ENCODE measurements around the gene CHIT1. TPM values are rescaled to one million over a fixed set of nuclear protein-coding genes. Genes with fewer than 3 reads are reported as not detected.

Gene CHIT1
- polyA plus RNA-seq, 1 of the 3 experiments (the other 2 are of a cell fraction), result not detected

DNA sequence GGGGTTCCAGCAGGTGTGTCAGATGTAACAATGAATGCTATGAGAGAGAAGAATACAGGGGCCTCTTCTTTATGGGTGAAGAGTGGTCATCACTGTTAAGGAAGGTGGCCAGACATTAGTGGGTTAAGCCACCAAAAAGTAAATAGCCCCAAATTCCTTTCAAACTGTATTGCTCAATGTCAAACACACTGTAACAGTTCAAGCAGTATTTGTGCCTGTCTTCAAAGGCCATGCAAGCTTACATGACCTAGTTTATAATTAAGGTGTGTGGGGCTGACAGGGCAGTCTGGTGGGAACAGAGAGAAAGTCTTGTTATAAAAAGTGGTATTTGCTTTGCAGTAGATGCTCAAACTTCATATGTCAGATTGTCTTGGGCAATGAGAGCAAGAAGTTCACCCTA lies 18.5 kb downstream of the CHIT1 start:
- Histone ChIP-seq H4K20me1 (ENCODE audit: insufficient read depth) (no peaks in the 10 kb centered on the region), H3K9me2 (no peaks in the 10 kb centered on the region), H2AFZ (ENCODE audit: low read depth) (no peak overlapping the region), H3K36me3 (replicated peaks in 1 of 2; ENCODE audit: control insufficient read depth in 1 of 2, insufficient read depth in 2 of 2, low read length in 1 of 2) (no peaks in the 10 kb centered on the region), H3K9ac (no peak overlapping the region), H3F3A (replicated peaks; ENCODE audit: insufficient read depth) (no peaks in the 10 kb centered on the region), H3K27me3 (ENCODE audit: insufficient read depth) (no peaks in the 10 kb centered on the region; the same call in 1 of the 2 replicates), H3K27ac (ENCODE audit: low read depth in 2 of 2, low read length in 1 of 2) (no peak overlapping the region), H3K4me3 (ENCODE audit: low read depth in 2 of 2, low read length in 1 of 2) (no peak overlapping the region), H3K9me3 (no peaks in the 10 kb centered on the region), H3K4me1 (ENCODE audit: control insufficient read depth in 1 of 2, insufficient read depth in 2 of 2, low read depth in 1 of 2, low read length in 1 of 2) (no peaks in the 10 kb centered on the region; a peak in 1 of 4 replicates), H3K79me2 (ENCODE audit: insufficient read depth) (no peaks in the 10 kb centered on the region), H3K4me2 (no peak overlapping the region)
- no peak for DNase-seq
- CTCF ChIA-PET, result interaction anchor here (21.7 to 23.6 kb wide), 2 partner anchors 88 to 171 kb away, joined by 454 to 602 read pairs; partner anchors contain the start of gene ADORA1
- POLR2A ChIA-PET, result no interaction called here
- no peak for TF ChIP-seq TAF1 (IDR thresholded peaks at IDR 0.05; ENCODE audit: borderline replicate concordance, low read depth, low read length)
- TF ChIP-seq RCOR1 (IDR thresholded peaks at IDR 0.05; ENCODE audit: low read length), result no peak
- no peak for TF ChIP-seq GABPA (IDR thresholded peaks at IDR 0.05; ENCODE audit: low read depth)
- TF ChIP-seq, protein P1, sequence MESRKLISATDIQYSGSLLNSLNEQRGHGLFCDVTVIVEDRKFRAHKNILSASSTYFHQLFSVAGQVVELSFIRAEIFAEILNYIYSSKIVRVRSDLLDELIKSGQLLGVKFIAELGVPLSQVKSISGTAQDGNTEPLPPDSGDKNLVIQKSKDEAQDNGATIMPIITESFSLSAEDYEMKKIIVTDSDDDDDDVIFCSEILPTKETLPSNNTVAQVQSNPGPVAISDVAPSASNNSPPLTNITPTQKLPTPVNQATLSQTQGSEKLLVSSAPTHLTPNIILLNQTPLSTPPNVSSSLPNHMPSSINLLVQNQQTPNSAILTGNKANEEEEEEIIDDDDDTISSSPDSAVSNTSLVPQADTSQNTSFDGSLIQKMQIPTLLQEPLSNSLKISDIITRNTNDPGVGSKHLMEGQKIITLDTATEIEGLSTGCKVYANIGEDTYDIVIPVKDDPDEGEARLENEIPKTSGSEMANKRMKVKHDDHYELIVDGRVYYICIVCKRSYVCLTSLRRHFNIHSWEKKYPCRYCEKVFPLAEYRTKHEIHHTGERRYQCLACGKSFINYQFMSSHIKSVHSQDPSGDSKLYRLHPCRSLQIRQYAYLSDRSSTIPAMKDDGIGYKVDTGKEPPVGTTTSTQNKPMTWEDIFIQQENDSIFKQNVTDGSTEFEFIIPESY (IDR thresholded peaks at IDR 0.05; ENCODE audit: borderline replicate concordance, low read depth), result no peak

DNA sequence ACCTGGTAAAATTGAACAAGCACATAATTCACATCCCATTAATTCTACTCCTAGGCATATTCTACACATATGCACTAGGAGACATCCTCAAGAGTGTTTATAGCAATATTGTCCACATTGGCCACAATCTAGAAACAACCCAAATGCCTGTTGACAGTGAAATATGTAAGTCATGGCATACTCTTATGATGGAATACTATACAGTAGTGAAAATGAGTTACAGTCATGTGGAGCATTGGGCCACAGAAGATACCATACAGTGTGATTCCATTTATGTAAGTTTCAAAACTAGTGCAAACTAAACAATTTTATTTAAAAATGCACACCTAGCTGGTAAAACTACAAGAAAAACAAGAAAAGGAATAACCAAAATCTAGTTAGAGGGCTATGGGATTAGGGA lies 19.1 kb downstream of the CHIT1 start:
- TF ChIP-seq, protein P2, sequence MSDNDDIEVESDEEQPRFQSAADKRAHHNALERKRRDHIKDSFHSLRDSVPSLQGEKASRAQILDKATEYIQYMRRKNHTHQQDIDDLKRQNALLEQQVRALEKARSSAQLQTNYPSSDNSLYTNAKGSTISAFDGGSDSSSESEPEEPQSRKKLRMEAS (IDR thresholded peaks at IDR 0.05; ENCODE audit: low read depth), result no peak
- no peak for TF ChIP-seq TAF1 (IDR thresholded peaks at IDR 0.05; ENCODE audit: borderline replicate concordance, low read depth, low read length)
- no peak for TF ChIP-seq NFIC (IDR thresholded peaks at IDR 0.05; ENCODE audit: borderline replicate concordance)
- TF ChIP-seq, protein P1 (IDR thresholded peaks at IDR 0.05; ENCODE audit: borderline replicate concordance, low read depth), result no peak
- no peak for TF ChIP-seq TEAD4 (IDR thresholded peaks at IDR 0.05; ENCODE audit: borderline replicate concordance, insufficient read depth)
- TF ChIP-seq, protein P3, sequence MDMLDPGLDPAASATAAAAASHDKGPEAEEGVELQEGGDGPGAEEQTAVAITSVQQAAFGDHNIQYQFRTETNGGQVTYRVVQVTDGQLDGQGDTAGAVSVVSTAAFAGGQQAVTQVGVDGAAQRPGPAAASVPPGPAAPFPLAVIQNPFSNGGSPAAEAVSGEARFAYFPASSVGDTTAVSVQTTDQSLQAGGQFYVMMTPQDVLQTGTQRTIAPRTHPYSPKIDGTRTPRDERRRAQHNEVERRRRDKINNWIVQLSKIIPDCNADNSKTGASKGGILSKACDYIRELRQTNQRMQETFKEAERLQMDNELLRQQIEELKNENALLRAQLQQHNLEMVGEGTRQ (IDR thresholded peaks at IDR 0.05; ENCODE audit: borderline replicate concordance, low read depth, low read length), result no peak
- TF ChIP-seq TCF12 (IDR thresholded peaks at IDR 0.05), result no peak
- no peak for TF ChIP-seq MEF2A (IDR thresholded peaks at IDR 0.05; ENCODE audit: borderline replicate concordance, low read depth)
- no peak for TF ChIP-seq YY1 (IDR thresholded peaks at IDR 0.05; ENCODE audit: low read depth)
- no peak for TF ChIP-seq RXRA (IDR thresholded peaks at IDR 0.05; ENCODE audit: borderline replicate concordance, low read depth)
- TF ChIP-seq RCOR1 (IDR thresholded peaks at IDR 0.05; ENCODE audit: low read length), result no peak
- TF ChIP-seq, protein P4, sequence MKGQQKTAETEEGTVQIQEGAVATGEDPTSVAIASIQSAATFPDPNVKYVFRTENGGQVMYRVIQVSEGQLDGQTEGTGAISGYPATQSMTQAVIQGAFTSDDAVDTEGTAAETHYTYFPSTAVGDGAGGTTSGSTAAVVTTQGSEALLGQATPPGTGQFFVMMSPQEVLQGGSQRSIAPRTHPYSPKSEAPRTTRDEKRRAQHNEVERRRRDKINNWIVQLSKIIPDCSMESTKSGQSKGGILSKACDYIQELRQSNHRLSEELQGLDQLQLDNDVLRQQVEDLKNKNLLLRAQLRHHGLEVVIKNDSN (IDR thresholded peaks at IDR 0.05; ENCODE audit: borderline replicate concordance, low read depth), result no peak
- TF ChIP-seq GATA2 (CRISPR knock-in tag; IDR thresholded peaks at IDR 0.05), result no peak
- TF ChIP-seq EP300 (IDR thresholded peaks at IDR 0.05; ENCODE audit: borderline replicate concordance in 1 of 2, low read depth in 1 of 2, low read length in 1 of 2), result no peak
- no peak for TF ChIP-seq ELF1 (IDR thresholded peaks at IDR 0.05)
- H3K4me3 ChIP-seq (ENCODE audit: low read depth in 2 of 2, low read length in 1 of 2), result no peak overlapping the region
- no peaks in the 10 kb centered on the region for H3K36me3 ChIP-seq (replicated peaks in 1 of 2; ENCODE audit: control insufficient read depth in 1 of 2, insufficient read depth in 2 of 2, low read length in 1 of 2)
- H3K9ac ChIP-seq, result no peak overlapping the region
- H3K4me2 ChIP-seq, result no peak overlapping the region
- no peak for DNase-seq
- H3K79me2 ChIP-seq (ENCODE audit: insufficient read depth), result no peaks in the 10 kb centered on the region
- no peaks in the 10 kb centered on the region; the same call in 1 of the 2 replicates for H3K27me3 ChIP-seq (ENCODE audit: insufficient read depth)
- no peaks in the 10 kb centered on the region for H4K20me1 ChIP-seq (ENCODE audit: insufficient read depth)
- H2AFZ ChIP-seq (ENCODE audit: low read depth), result no peak overlapping the region
- ChIA-PET POLR2A (no interaction called here), CTCF (interaction anchor here (1.0 to 23.6 kb wide), 3 partner anchors 57 to 171 kb away, joined by 6 to 602 read pairs (median 454); partner anchors contain the start of gene ADORA1)
- H3K9me2 ChIP-seq, result no peaks in the 10 kb centered on the region
- no peaks in the 10 kb centered on the region for H3F3A ChIP-seq (replicated peaks; ENCODE audit: insufficient read depth)
- H3K9me3 ChIP-seq, result no peaks in the 10 kb centered on the region
- no peak overlapping the region for H3K27ac ChIP-seq (ENCODE audit: low read depth in 2 of 2, low read length in 1 of 2)
- no peaks in the 10 kb centered on the region; a peak in 1 of 4 replicates for H3K4me1 ChIP-seq (ENCODE audit: control insufficient read depth in 1 of 2, insufficient read depth in 2 of 2, low read depth in 1 of 2, low read length in 1 of 2)
